ENCODE results near the gene GPR176.

The GPR176 gene

GRCh38 chr15:39888243-39888642 is 31.8 kb downstream of the GPR176 start:
- DNase-seq, result no peak

- DNase-seq, result peak; percentile 51
Measured at GRCh38 chr15:39887832-39888231, 32.2 kb downstream of the GPR176 start.

- no peak for DNase-seq
Measured at GRCh38 chr15:39887211-39887610, 32.9 kb downstream of the GPR176 start.

GRCh38 chr15:39886418-39886817 is 33.6 kb downstream of the GPR176 start:
- no peak for DNase-seq

GRCh38 chr15:39885099-39885777 is 34.8 kb downstream of the GPR176 start:
- no peak for DNase-seq

GRCh38 chr15:39884351-39884750 is 35.7 kb downstream of the GPR176 start:
- no peak for DNase-seq

GRCh38 chr15:39882602-39883001 is 37.5 kb downstream of the GPR176 start:
- DNase-seq, result no peak

GRCh38 chr15:39881790-39882189 is 38.3 kb downstream of the GPR176 start:
- DNase-seq, result no peak

GRCh38 chr15:39880718-39881387 is 39.2 kb downstream of the GPR176 start:
- no peak for DNase-seq

- DNase-seq, result no peak
Measured at GRCh38 chr15:39878406-39878785, 41.7 kb downstream of the GPR176 start.

GRCh38 chr15:39874890-39875549 is 45.0 kb downstream of the GPR176 start:
- peak; percentile 45 for DNase-seq

- no peak for DNase-seq
Measured at GRCh38 chr15:39873978-39874377, 46.1 kb downstream of the GPR176 start.

GRCh38 chr15:39870537-39870936 is 49.5 kb downstream of the GPR176 start:
- no peak for DNase-seq

- DNase-seq, result no peak
Measured at GRCh38 chr15:39869858-39870515, 50.1 kb downstream of the GPR176 start.

GRCh38 chr15:39869254-39869653 is 50.8 kb downstream of the GPR176 start:
- DNase-seq, result no peak

GRCh38 chr15:39868396-39868795 is 51.7 kb downstream of the GPR176 start:
- no peak for DNase-seq

GRCh38 chr15:39864116-39864515 is 56.0 kb downstream of the GPR176 start:
- no peak for DNase-seq

GRCh38 chr15:39860871-39861270 is 59.2 kb downstream of the GPR176 start:
- DNase-seq, result no peak

GRCh38 chr15:39860200-39860599 is 59.9 kb downstream of the GPR176 start:
- DNase-seq, result no peak

GRCh38 chr15:39859636-39860035 is 60.4 kb downstream of the GPR176 start:
- DNase-seq, result no peak

GRCh38 chr15:39857132-39857531 is 62.9 kb downstream of the GPR176 start:
- no peak for DNase-seq

- DNase-seq, result no peak
Measured at GRCh38 chr15:39856357-39856756, 63.7 kb downstream of the GPR176 start.

GRCh38 chr15:39855400-39855799 is 64.7 kb downstream of the GPR176 start:
- no peak for DNase-seq

GRCh38 chr15:39854161-39854560 is 65.9 kb downstream of the GPR176 start:
- DNase-seq, result peak; percentile 79

All from HCEC 1CT (cell line).